ENCODE data around the gene KLF1. TPM values are rescaled to one million over a fixed set of nuclear protein-coding genes. Genes with fewer than 3 reads are reported as not detected.

Gene KLF1
- total and polyA plus RNA-seq, 4 experiments from 2014 or later = not detected

DNA sequence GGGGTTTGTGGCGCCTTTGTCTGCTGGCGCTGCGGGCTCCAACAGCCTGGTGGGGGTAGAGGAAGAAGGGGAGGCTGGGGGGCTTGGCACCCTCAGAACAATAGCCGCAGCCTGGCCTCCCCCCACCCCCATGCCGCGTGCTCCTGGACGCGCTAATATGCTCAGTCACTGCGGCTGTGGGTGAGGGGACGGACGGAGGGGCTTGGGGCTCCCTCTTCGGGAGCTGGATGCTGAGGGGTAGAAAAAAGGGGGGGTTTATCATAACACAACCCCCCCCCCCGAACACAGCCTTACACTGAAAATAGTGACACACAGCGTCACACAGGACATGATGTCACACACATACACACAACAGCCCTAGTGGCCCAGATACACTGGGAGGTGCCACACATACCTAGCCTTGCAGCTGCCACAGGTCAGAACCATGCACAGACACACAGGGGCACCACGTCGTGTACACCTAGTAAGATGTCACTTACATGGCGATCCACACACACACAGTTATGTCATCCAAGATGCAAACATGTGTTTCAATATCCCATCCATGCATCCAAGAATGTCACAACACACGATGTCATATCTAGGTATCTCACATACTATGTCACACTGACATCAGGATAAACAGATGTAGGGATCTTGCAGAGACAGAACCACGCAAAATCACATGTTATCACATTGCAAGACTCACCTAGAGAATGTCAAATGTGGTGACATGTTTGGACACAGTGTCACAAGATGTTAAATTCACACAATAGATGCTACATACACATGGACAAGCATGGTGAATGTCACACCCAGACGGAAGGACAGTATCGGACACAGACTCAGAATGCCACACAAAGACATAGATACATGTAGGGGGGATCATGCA lies 47.9 kb downstream of the KLF1 start:
- ChIA-PET POLR2A (ENCODE audit: partially characterized antibody) (no interaction called here), CTCF (ENCODE audit: partially characterized antibody) (interaction anchor here (1.2 kb wide), 1 partner anchor 8 kb away, joined by 4 read pairs; no protein-coding TSS in a partner anchor)
- Mint-ChIP-seq H3K27me3 (peaks cover 65 to 66% of the 10 kb centered on the region in 2 donors), H3K4me3 (peak overlapping the region; percentile 43 to 88 (median 71)), H3K36me3 (peaks cover 2 to 3% of the 10 kb centered on the region in 2 donors), H3K9me3 (peaks cover 0 to 7% (median under 1%) of the 10 kb centered on the region in 8 donors), H3K27ac (peak overlapping the region in 4 of 7 donors; percentile 23 to 87 (median 56)), H3K4me1 (peaks cover 22 to 48% (median 30%) of the 10 kb centered on the region in 4 donors)
- peaks cover 35% of the 10 kb centered on the region for H3K4me1 ChIP-seq (ENCODE audit: insufficient read depth, low read length)
- no peaks in the 10 kb centered on the region for H3K36me3 ChIP-seq (ENCODE audit: insufficient read depth, low read length)
- H3K27me3 ChIP-seq (ENCODE audit: insufficient read depth, low read length) = peaks cover 66% of the 10 kb centered on the region
- peak overlapping the region in 1 of 2 donors; percentile 24 for H3K4me3 ChIP-seq (ENCODE audit: low read length in 2 of 2)
- peak in 3 of 5 donors; percentile 41 to 62 (median 46) for DNase-seq
- intact Hi-C loops (cut with micrococcal nuclease) = no loop called here
- no peak overlapping the region for H3K27ac ChIP-seq (ENCODE audit: low read depth, low read length)
- H3K9me3 ChIP-seq (ENCODE audit: control insufficient read depth in 1 of 2, low read length in 2 of 2) = no peaks in the 10 kb centered on the region

DNA sequence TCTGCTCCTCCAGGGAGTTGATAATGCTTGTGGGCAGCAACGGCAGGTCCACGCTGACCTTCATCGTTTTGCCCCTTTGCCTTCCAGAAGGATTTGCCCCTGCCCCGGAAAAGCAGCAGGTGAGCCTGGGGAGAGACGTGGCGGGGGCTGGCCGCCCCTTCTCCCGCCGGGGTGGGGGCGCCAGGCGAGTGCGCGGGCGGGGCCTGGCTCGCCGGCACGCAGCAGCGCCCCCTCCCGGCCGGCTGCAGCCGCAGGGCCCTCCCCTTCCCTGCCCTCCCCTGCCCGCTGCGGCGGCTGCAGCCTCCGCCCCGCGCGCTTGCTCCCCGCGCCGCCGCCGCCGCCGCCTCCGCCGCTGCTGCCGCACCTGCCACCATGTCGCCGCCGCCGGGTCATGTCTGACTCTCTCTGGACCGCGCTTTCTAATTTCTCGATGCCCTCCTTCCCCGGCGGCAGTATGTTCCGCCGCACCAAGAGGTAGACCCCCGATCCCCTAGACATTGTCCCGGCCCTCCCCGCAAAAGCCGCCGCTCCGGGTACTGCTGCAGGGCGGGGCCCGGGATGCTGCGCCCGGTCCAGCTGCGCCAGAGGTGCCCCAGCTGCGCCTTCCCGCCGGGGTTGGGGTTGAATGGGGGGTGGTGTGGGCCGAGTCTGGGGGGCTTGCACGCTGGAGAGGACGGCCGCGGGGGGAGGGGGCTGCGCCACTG lies 48.7 kb downstream of the KLF1 start, which contains the start of gene MAST1:
Gene MAST1 (plus strand): TSS at position 334 of the 704 bp plus-strand sequence. CDS start 58 bp downstream, at position 392.
- H3K27me3 ChIP-seq (ENCODE audit: insufficient read depth, low read length) = peaks cover 66% of the 10 kb centered on the region
- peak in 4 of 5 donors; percentile 42 to 58 (median 55) for DNase-seq
- ChIA-PET POLR2A (ENCODE audit: partially characterized antibody) (no interaction called here), CTCF (ENCODE audit: partially characterized antibody) (interaction anchor here (1.2 kb wide), 1 partner anchor 9 kb away, joined by 4 read pairs; no protein-coding TSS in a partner anchor)
- H3K4me1 ChIP-seq (ENCODE audit: insufficient read depth, low read length) = peaks cover 39% of the 10 kb centered on the region
- intact Hi-C loops (cut with micrococcal nuclease) = no loop called here
- no peak within 1 kb of the TSS for H3K27ac ChIP-seq (ENCODE audit: low read depth, low read length)
- peak within 1 kb of the TSS in 5 of 7 donors; percentile 23 to 87 (median 73) for H3K27ac Mint-ChIP-seq
- H3K27me3 Mint-ChIP-seq = peaks cover 64 to 65% of the 10 kb centered on the region in 2 donors
- H3K4me1 Mint-ChIP-seq = peaks cover 23 to 49% (median 31%) of the 10 kb centered on the region in 4 donors
- H3K36me3 ChIP-seq (ENCODE audit: insufficient read depth, low read length) = no peaks in the 10 kb centered on the region
- peaks cover 2 to 3% of the 10 kb centered on the region in 2 donors for H3K36me3 Mint-ChIP-seq
- peaks cover 0 to 7% (median under 1%) of the 10 kb centered on the region in 8 donors for H3K9me3 Mint-ChIP-seq
- H3K4me3 ChIP-seq (ENCODE audit: low read length in 2 of 2) = peak within 1 kb of the TSS in 1 of 2 donors; percentile 24
- H3K4me3 Mint-ChIP-seq = peak within 1 kb of the TSS; percentile 52 to 88 (median 71)
- no peaks in the 10 kb centered on the region for H3K9me3 ChIP-seq (ENCODE audit: control insufficient read depth in 1 of 2, low read length in 2 of 2)

DNA sequence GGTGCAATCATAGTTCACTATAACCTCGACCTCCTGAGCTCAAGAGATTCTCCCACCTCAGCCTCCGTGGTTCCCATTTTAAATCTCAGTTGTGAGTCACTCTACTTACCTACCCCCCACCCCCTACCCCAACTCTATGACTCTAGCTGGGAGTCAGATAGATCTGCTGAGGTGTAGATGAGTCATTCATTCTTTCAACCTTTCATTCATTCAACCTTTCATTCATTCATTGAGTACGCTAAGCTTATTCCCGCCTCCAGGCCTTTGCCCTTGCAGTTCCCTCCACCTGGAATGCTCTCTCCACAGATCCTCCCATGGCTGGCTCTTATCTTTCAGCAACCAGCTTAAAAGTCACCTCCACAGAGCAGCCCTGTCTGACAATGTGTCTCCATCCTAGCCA lies 49.8 kb downstream of the KLF1 start:
- Mint-ChIP-seq H3K36me3 (peaks cover 3 to 4% of the 10 kb centered on the region in 2 donors), H3K27ac (peak overlapping the region in 2 of 7 donors; percentile 8 to 73), H3K4me1 (peaks cover 26 to 58% (median 38%) of the 10 kb centered on the region in 4 donors), H3K4me3 (peak overlapping the region in 5 of 8 donors; percentile 1 to 63 (median 6)), H3K9me3 (peaks cover 0 to 7% (median 4%) of the 10 kb centered on the region in 8 donors), H3K27me3 (peaks cover 66% of the 10 kb centered on the region in 2 donors)
- intact Hi-C loops (cut with micrococcal nuclease) = no loop called here
- ChIA-PET CTCF (ENCODE audit: partially characterized antibody) (interaction anchor here (0.8 to 1.5 kb wide), 8 partner anchors 9 to 76 kb away, joined by 3 to 6 read pairs (median 4); partner anchors contain the start of genes PRDX2 and THSD8), POLR2A (ENCODE audit: partially characterized antibody) (no interaction called here)
- Histone ChIP-seq H3K4me1 (ENCODE audit: insufficient read depth, low read length) (peaks cover 50% of the 10 kb centered on the region), H3K27ac (ENCODE audit: low read depth, low read length) (no peak overlapping the region), H3K36me3 (ENCODE audit: insufficient read depth, low read length) (no peaks in the 10 kb centered on the region), H3K9me3 (ENCODE audit: control insufficient read depth in 1 of 2, low read length in 2 of 2) (no peaks in the 10 kb centered on the region), H3K4me3 (ENCODE audit: low read length in 2 of 2) (no peak overlapping the region), H3K27me3 (ENCODE audit: insufficient read depth, low read length) (peaks cover 77% of the 10 kb centered on the region)
- DNase-seq = no peak

DNA sequence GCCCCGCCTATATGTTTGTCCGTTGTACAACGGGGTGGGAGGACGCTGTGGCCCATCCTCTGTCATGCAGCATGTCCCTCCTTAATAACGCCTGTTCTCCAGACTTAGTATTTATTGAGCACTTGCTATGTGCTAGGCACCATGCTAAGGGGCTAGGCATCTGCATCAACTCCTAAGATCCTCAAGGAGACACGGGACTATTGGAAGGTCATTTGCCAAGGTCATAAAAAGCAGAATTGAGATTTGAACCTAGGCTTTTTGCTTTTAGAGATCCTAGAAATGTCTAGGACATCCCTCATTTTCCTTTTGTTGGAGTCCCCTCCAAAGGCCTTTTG lies 50.5 kb downstream of the KLF1 start:
- peaks cover 52% of the 10 kb centered on the region for H3K4me1 ChIP-seq (ENCODE audit: insufficient read depth, low read length)
- intact Hi-C loops (cut with micrococcal nuclease) = no loop called here
- H3K27ac ChIP-seq (ENCODE audit: low read depth, low read length) = no peak overlapping the region
- peaks cover 79% of the 10 kb centered on the region for H3K27me3 ChIP-seq (ENCODE audit: insufficient read depth, low read length)
- peak overlapping the region in 2 of 8 donors; percentile 37 to 59 for H3K4me3 Mint-ChIP-seq
- peak overlapping the region in 1 of 7 donors; percentile 8 for H3K27ac Mint-ChIP-seq
- DNase-seq = no peak
- no peaks in the 10 kb centered on the region for H3K9me3 ChIP-seq (ENCODE audit: control insufficient read depth in 1 of 2, low read length in 2 of 2)
- CTCF ChIA-PET (ENCODE audit: partially characterized antibody) = interaction anchor here (0.8 to 1.5 kb wide), 5 partner anchors 9 to 70 kb away, joined by 3 to 5 read pairs (median 4); no protein-coding TSS in a partner anchor
- POLR2A ChIA-PET (ENCODE audit: partially characterized antibody) = no interaction called here
- peaks cover 26 to 62% (median 42%) of the 10 kb centered on the region in 4 donors for H3K4me1 Mint-ChIP-seq
- H3K36me3 Mint-ChIP-seq = peaks cover 0 to 4% of the 10 kb centered on the region in 2 donors
- H3K9me3 Mint-ChIP-seq = peaks cover 0 to 12% (median 4%) of the 10 kb centered on the region in 8 donors
- no peaks in the 10 kb centered on the region for H3K36me3 ChIP-seq (ENCODE audit: insufficient read depth, low read length)
- no peak overlapping the region for H3K4me3 ChIP-seq (ENCODE audit: low read length in 2 of 2)
- H3K27me3 Mint-ChIP-seq = peaks cover 67 to 68% of the 10 kb centered on the region in 2 donors

DNA sequence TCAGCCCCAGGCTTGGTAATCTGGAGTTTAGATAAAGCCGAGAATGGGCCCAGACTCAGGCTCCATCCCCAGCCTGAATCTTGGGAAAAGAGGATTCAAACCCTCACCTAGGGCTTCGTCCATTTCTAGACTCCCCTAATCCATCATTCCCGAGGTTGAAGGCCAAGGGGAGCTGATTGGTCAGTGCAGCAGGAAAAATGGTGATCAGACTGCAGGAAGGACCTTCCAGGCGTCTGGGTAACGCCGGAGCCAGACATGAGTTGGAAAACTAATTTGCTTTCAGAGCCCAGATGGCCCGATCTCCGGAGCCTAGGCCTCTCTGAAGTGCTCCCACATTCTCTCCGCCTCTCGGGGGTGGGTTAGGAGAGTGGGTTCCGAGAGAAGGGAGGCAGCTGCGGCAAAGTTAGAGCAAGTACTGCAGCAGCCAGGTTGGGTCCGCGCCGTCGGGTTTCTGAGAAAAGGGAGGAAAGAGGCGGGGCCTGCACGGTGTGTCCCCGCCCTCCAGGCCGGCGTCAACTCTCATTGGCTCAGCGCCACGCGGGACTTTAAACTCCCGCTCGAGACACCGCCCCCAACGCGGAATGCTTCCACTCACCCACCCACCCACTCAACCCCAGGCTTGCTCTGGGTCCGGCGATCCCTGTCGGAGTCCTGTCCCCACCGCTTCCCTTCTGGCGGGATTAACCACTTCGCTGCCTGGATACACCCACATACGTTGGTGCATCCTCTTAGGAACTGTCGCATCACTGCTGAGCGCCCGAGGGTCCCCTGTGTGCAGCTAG lies 51.8 kb downstream of the KLF1 start:
- Histone ChIP-seq H3K9me3 (ENCODE audit: control insufficient read depth in 1 of 2, low read length in 2 of 2) (no peaks in the 10 kb centered on the region), H3K4me1 (ENCODE audit: insufficient read depth, low read length) (peaks cover 39% of the 10 kb centered on the region), H3K27ac (ENCODE audit: low read depth, low read length) (no peak overlapping the region), H3K4me3 (ENCODE audit: low read length in 2 of 2) (no peak overlapping the region), H3K36me3 (ENCODE audit: insufficient read depth, low read length) (no peaks in the 10 kb centered on the region), H3K27me3 (ENCODE audit: insufficient read depth, low read length) (peaks cover 72% of the 10 kb centered on the region)
- CTCF ChIA-PET (ENCODE audit: partially characterized antibody) = interaction anchor here (2.2 kb wide), 1 partner anchor 13 kb away, joined by 7 read pairs; no protein-coding TSS in a partner anchor
- Mint-ChIP-seq H3K4me1 (peaks cover 20 to 51% (median 33%) of the 10 kb centered on the region in 4 donors), H3K9me3 (peaks cover 0 to 11% (median 4%) of the 10 kb centered on the region in 8 donors), H3K27me3 (peaks cover 65 to 67% of the 10 kb centered on the region in 2 donors), H3K27ac (peak overlapping the region in 1 of 7 donors; percentile 55), H3K4me3 (peak overlapping the region in 5 of 8 donors; percentile 52 to 82 (median 65)), H3K36me3 (peaks cover 0 to 4% of the 10 kb centered on the region in 2 donors)
- no peak for DNase-seq
- POLR2A ChIA-PET (ENCODE audit: partially characterized antibody) = no interaction called here
- intact Hi-C loops (cut with micrococcal nuclease) = no loop called here

DNA sequence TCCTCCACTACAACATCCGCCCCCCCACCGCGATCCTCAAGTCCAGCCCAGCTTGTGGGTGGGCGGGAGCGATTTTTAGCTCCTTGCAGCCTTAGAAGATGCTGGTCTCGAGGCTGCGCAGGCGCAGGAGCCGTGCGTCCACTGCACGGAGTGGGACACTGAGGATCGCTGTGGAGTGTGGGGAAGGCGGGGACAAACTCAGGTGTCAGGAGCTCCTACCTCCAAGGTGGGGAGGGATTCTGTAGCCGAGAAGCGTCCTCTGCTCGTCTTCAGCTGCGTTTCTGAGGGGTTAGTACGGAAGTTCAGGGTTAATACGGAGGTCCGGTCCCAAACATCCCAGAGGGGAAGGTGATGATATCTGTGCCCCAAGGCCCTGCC lies 52.4 kb downstream of the KLF1 start, which contains the start of gene RTBDN:
Gene RTBDN (minus strand): TSS at position 14 of the 378 bp plus-strand sequence. CDS start 4,600 bp downstream, outside the sequence.
- Mint-ChIP-seq H3K27me3 (peaks cover 66 to 68% of the 10 kb centered on the region in 2 donors), H3K27ac (peak within 1 kb of the TSS in 4 of 7 donors; percentile 47 to 90 (median 58)), H3K36me3 (peaks cover 0 to 4% of the 10 kb centered on the region in 2 donors), H3K4me3 (peak within 1 kb of the TSS; percentile 60 to 82 (median 66)), H3K9me3 (peaks cover 0 to 11% (median 4%) of the 10 kb centered on the region in 8 donors), H3K4me1 (peaks cover 16 to 44% (median 32%) of the 10 kb centered on the region in 4 donors)
- peak within 1 kb of the TSS in 1 of 2 donors; percentile 13 for H3K4me3 ChIP-seq (ENCODE audit: low read length in 2 of 2)
- peaks cover 39% of the 10 kb centered on the region for H3K4me1 ChIP-seq (ENCODE audit: insufficient read depth, low read length)
- H3K36me3 ChIP-seq (ENCODE audit: insufficient read depth, low read length) = no peaks in the 10 kb centered on the region
- ChIA-PET CTCF (ENCODE audit: partially characterized antibody) (interaction anchor here (0.8 to 2.2 kb wide), 2 partner anchors 14 to 131 kb away, joined by 3 to 7 read pairs; no protein-coding TSS in a partner anchor), POLR2A (ENCODE audit: partially characterized antibody) (interaction anchor here (1.3 kb wide), 1 partner anchor 42 kb away, joined by 3 read pairs; no protein-coding TSS in a partner anchor)
- H3K27ac ChIP-seq (ENCODE audit: low read depth, low read length) = no peak within 1 kb of the TSS
- intact Hi-C loops (cut with micrococcal nuclease) = no loop called here
- H3K9me3 ChIP-seq (ENCODE audit: control insufficient read depth in 1 of 2, low read length in 2 of 2) = no peaks in the 10 kb centered on the region
- H3K27me3 ChIP-seq (ENCODE audit: insufficient read depth, low read length) = peaks cover 73% of the 10 kb centered on the region
- DNase-seq = no peak

Measured in CD4-positive, alpha-beta memory T cell (primary cell).